Measurements from ENCODE around the gene TARS2.

Gene TARS2

GRCh38 chr1:150486966-150487762 is at the start of gene TARS2:
Gene TARS2, plus strand, starts transcription at chr1:150487419. Its CDS starts 32 bp downstream, at chr1:150487451.
- Mint-ChIP-seq H3K4me3 (peak within 1 kb of the TSS; percentile 98), H3K9me3 (no peaks in the 10 kb centered on the region), H3K27me3 (no peaks in the 10 kb centered on the region), H3K4me1 (peaks cover 26% of the 10 kb centered on the region), H3K36me3 (peaks cover 31% of the 10 kb centered on the region), H3K27ac (peak within 1 kb of the TSS; percentile 99)
- peak; percentile 100 for ATAC-seq

- H3K4me3 Mint-ChIP-seq: no peak overlapping the region
Measured at GRCh38 chr1:150441121-150441520, 46.1 kb upstream of the TARS2 start.

GRCh38 chr1:150444232-150444631 is 43.0 kb upstream of the TARS2 start:
- H3K4me3 Mint-ChIP-seq: no peak overlapping the region
- H3K27ac Mint-ChIP-seq: no peak overlapping the region
- H3K36me3 Mint-ChIP-seq: peaks cover 44% of the 10 kb centered on the region
- H3K27me3 Mint-ChIP-seq: no peaks in the 10 kb centered on the region
- no peaks in the 10 kb centered on the region for H3K9me3 Mint-ChIP-seq
- no peaks in the 10 kb centered on the region for H3K4me1 Mint-ChIP-seq
- ATAC-seq: no peak

More at GRCh38 chr1:150441121-150441520, 46.1 kb upstream of the TARS2 start:
- Mint-ChIP-seq H3K27me3 (no peaks in the 10 kb centered on the region), H3K4me1 (no peaks in the 10 kb centered on the region), H3K27ac (no peak overlapping the region), H3K36me3 (peaks cover 30% of the 10 kb centered on the region), H3K9me3 (no peaks in the 10 kb centered on the region)
- ATAC-seq: no peak

- no peaks in the 10 kb centered on the region for H3K9me3 Mint-ChIP-seq
- H3K4me1 Mint-ChIP-seq: peaks cover 4% of the 10 kb centered on the region
- peaks cover 8% of the 10 kb centered on the region for H3K36me3 Mint-ChIP-seq
- no peaks in the 10 kb centered on the region for H3K27me3 Mint-ChIP-seq
- no peak for ATAC-seq
- no peak overlapping the region for H3K4me3 Mint-ChIP-seq
- H3K27ac Mint-ChIP-seq: no peak overlapping the region
Measured at GRCh38 chr1:150456146-150456647, 31.0 kb upstream of the TARS2 start.

- H3K27me3 Mint-ChIP-seq: no peaks in the 10 kb centered on the region
- peaks cover 8% of the 10 kb centered on the region for H3K4me1 Mint-ChIP-seq
- no peak overlapping the region for H3K4me3 Mint-ChIP-seq
- H3K9me3 Mint-ChIP-seq: no peaks in the 10 kb centered on the region
- no peak overlapping the region for H3K27ac Mint-ChIP-seq
- peaks cover 16% of the 10 kb centered on the region for H3K36me3 Mint-ChIP-seq
- peak; percentile 65 for ATAC-seq
Measured at GRCh38 chr1:150464422-150464826, 22.8 kb upstream of the TARS2 start.

- Mint-ChIP-seq H3K4me3 (no peak overlapping the region), H3K4me1 (peaks cover 8% of the 10 kb centered on the region), H3K27ac (no peak overlapping the region), H3K36me3 (peaks cover 36% of the 10 kb centered on the region), H3K9me3 (no peaks in the 10 kb centered on the region), H3K27me3 (no peaks in the 10 kb centered on the region)
- ATAC-seq: no peak
Measured at GRCh38 chr1:150466964-150467363, 20.3 kb upstream of the TARS2 start.

- no peak for ATAC-seq
- Mint-ChIP-seq H3K27me3 (no peaks in the 10 kb centered on the region), H3K36me3 (peaks cover 49% of the 10 kb centered on the region), H3K4me1 (peaks cover 6% of the 10 kb centered on the region), H3K4me3 (no peak overlapping the region), H3K27ac (no peak overlapping the region), H3K9me3 (no peaks in the 10 kb centered on the region)
Measured at GRCh38 chr1:150469291-150469690, 17.9 kb upstream of the TARS2 start.

- peak; percentile 24 for ATAC-seq
- H3K9me3 Mint-ChIP-seq: no peaks in the 10 kb centered on the region
- H3K27me3 Mint-ChIP-seq: no peaks in the 10 kb centered on the region
- H3K4me1 Mint-ChIP-seq: peaks cover 25% of the 10 kb centered on the region
- no peak overlapping the region for H3K4me3 Mint-ChIP-seq
- peaks cover 38% of the 10 kb centered on the region for H3K36me3 Mint-ChIP-seq
- H3K27ac Mint-ChIP-seq: no peak overlapping the region
Measured at GRCh38 chr1:150472601-150473200, 14.5 kb upstream of the TARS2 start.

- H3K4me1 Mint-ChIP-seq: peaks cover 31% of the 10 kb centered on the region
- no peak for ATAC-seq
- peaks cover 38% of the 10 kb centered on the region for H3K36me3 Mint-ChIP-seq
- H3K27me3 Mint-ChIP-seq: no peaks in the 10 kb centered on the region
- H3K4me3 Mint-ChIP-seq: no peak overlapping the region
- peak overlapping the region; percentile 63 for H3K27ac Mint-ChIP-seq
- no peaks in the 10 kb centered on the region for H3K9me3 Mint-ChIP-seq
Measured at GRCh38 chr1:150473659-150474058, 13.6 kb upstream of the TARS2 start.

GRCh38 chr1:150474869-150475268 is 12.3 kb upstream of the TARS2 start:
- no peak for ATAC-seq
- Mint-ChIP-seq H3K27ac (peak overlapping the region; percentile 63), H3K36me3 (peaks cover 38% of the 10 kb centered on the region), H3K27me3 (no peaks in the 10 kb centered on the region), H3K9me3 (no peaks in the 10 kb centered on the region), H3K4me1 (peaks cover 31% of the 10 kb centered on the region), H3K4me3 (no peak overlapping the region)

GRCh38 chr1:150476754-150477153 is 10.5 kb upstream of the TARS2 start:
- H3K9me3 Mint-ChIP-seq: no peaks in the 10 kb centered on the region
- peaks cover 20% of the 10 kb centered on the region for H3K36me3 Mint-ChIP-seq
- peak overlapping the region; percentile 9 for H3K27ac Mint-ChIP-seq
- H3K27me3 Mint-ChIP-seq: no peaks in the 10 kb centered on the region
- H3K4me1 Mint-ChIP-seq: peaks cover 31% of the 10 kb centered on the region
- no peak for ATAC-seq
- no peak overlapping the region for H3K4me3 Mint-ChIP-seq

GRCh38 chr1:150477320-150477719 is 9.9 kb upstream of the TARS2 start:
- peaks cover 31% of the 10 kb centered on the region for H3K4me1 Mint-ChIP-seq
- H3K9me3 Mint-ChIP-seq: no peaks in the 10 kb centered on the region
- ATAC-seq: no peak
- H3K4me3 Mint-ChIP-seq: no peak overlapping the region
- H3K27ac Mint-ChIP-seq: peak overlapping the region; percentile 9
- H3K27me3 Mint-ChIP-seq: no peaks in the 10 kb centered on the region
- H3K36me3 Mint-ChIP-seq: peaks cover 14% of the 10 kb centered on the region

- ATAC-seq: no peak
- H3K27me3 Mint-ChIP-seq: no peaks in the 10 kb centered on the region
- peaks cover 10% of the 10 kb centered on the region for H3K36me3 Mint-ChIP-seq
- H3K27ac Mint-ChIP-seq: peak overlapping the region; percentile 9
- no peaks in the 10 kb centered on the region for H3K9me3 Mint-ChIP-seq
- peaks cover 31% of the 10 kb centered on the region for H3K4me1 Mint-ChIP-seq
- H3K4me3 Mint-ChIP-seq: no peak overlapping the region
Measured at GRCh38 chr1:150477733-150478132, 9.5 kb upstream of the TARS2 start.

GRCh38 chr1:150479370-150479769 is 7.8 kb upstream of the TARS2 start:
- H3K36me3 Mint-ChIP-seq: peaks cover 2% of the 10 kb centered on the region
- no peaks in the 10 kb centered on the region for H3K9me3 Mint-ChIP-seq
- no peak overlapping the region for H3K4me3 Mint-ChIP-seq
- H3K4me1 Mint-ChIP-seq: peaks cover 28% of the 10 kb centered on the region
- H3K27me3 Mint-ChIP-seq: no peaks in the 10 kb centered on the region
- no peak for ATAC-seq
- H3K27ac Mint-ChIP-seq: no peak overlapping the region

GRCh38 chr1:150479927-150480352 is 7.3 kb upstream of the TARS2 start:
- H3K4me3 Mint-ChIP-seq: no peak overlapping the region
- H3K4me1 Mint-ChIP-seq: peaks cover 28% of the 10 kb centered on the region
- H3K27ac Mint-ChIP-seq: no peak overlapping the region
- no peaks in the 10 kb centered on the region for H3K36me3 Mint-ChIP-seq
- ATAC-seq: no peak
- H3K9me3 Mint-ChIP-seq: no peaks in the 10 kb centered on the region
- no peaks in the 10 kb centered on the region for H3K27me3 Mint-ChIP-seq

GRCh38 chr1:150484431-150484830 is 2.8 kb upstream of the TARS2 start:
- H3K27ac Mint-ChIP-seq: peak overlapping the region; percentile 35
- no peaks in the 10 kb centered on the region for H3K27me3 Mint-ChIP-seq
- H3K4me1 Mint-ChIP-seq: peaks cover 26% of the 10 kb centered on the region
- H3K36me3 Mint-ChIP-seq: peaks cover 10% of the 10 kb centered on the region
- ATAC-seq: no peak
- no peak overlapping the region for H3K4me3 Mint-ChIP-seq
- H3K9me3 Mint-ChIP-seq: no peaks in the 10 kb centered on the region
